Neural progenitor cell (in vitro differentiated cells): Measurements from ENCODE around the gene NAGA.

Experiments
- EZH2 ChIP-seq: fragments of 200-600 bp; sonication (generic); IDR thresholded peaks from 2 replicates; pipeline ENCODE4 v1.6.1; 2017; ENCODE audit warnings: antibody characterized with exemption, mild to moderate bottlenecking, moderate library complexity
- EZH2phosphoT487 ChIP-seq: fragments of 200-600 bp; sonication (generic); IDR thresholded peaks from 2 replicates; pipeline ENCODE4 v1.6.1; 2017; ENCODE audit warnings: antibody characterized with exemption
- TF ChIP-seq, protein P1 (sequence below): fragments of 200-600 bp; sonication (generic); IDR thresholded peaks from 2 replicates; pipeline ENCODE4 v1.5.1; 2017; ENCODE audit warnings: antibody characterized with exemption, mild to moderate bottlenecking

DNA sequence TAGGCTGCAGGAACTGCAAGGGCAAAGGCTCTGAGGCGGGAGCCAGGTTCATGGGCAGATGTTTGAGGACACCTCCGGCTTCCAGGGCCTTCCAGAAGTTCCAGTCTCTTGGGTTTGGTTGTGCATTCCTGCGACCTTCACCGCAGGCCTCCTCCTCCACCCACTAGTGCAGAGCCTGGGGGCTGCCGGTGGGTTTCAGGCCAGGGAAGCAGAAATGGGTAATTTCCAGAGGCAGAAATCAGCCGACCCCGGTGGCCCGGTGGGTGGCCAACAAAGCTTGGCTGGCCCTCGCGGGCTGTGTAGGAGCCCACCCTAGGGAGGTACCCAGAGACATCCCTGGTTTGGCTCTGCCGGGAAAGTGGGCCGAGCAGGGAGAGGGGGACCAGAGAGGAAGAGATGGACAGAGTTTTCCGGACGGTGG lies 3.0 kb upstream of the NAGA start:
- TF ChIP-seq EZH2 (no peak), EZH2phosphoT487 (no peak)
- TF ChIP-seq, protein P1, sequence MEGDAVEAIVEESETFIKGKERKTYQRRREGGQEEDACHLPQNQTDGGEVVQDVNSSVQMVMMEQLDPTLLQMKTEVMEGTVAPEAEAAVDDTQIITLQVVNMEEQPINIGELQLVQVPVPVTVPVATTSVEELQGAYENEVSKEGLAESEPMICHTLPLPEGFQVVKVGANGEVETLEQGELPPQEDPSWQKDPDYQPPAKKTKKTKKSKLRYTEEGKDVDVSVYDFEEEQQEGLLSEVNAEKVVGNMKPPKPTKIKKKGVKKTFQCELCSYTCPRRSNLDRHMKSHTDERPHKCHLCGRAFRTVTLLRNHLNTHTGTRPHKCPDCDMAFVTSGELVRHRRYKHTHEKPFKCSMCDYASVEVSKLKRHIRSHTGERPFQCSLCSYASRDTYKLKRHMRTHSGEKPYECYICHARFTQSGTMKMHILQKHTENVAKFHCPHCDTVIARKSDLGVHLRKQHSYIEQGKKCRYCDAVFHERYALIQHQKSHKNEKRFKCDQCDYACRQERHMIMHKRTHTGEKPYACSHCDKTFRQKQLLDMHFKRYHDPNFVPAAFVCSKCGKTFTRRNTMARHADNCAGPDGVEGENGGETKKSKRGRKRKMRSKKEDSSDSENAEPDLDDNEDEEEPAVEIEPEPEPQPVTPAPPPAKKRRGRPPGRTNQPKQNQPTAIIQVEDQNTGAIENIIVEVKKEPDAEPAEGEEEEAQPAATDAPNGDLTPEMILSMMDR, result no peak
